ENCODE data around the gene TRAPPC14. TPM values are rescaled to one million over a fixed set of nuclear protein-coding genes. Genes with fewer than 3 reads are reported as not detected.

Gene TRAPPC14
- total RNA-seq, 4 donors from 2014 or later = 2.6 to 6.7 (median 4.6) TPM

GRCh38 chr7:100174582-100174981 is 16.1 kb upstream of the TRAPPC14 start:
- no peak for TF ChIP-seq CTCF (IDR thresholded peaks at IDR 0.05; ENCODE audit: low read depth)

- no peak for TF ChIP-seq CTCF (IDR thresholded peaks at IDR 0.05; ENCODE audit: low read depth)
These were observed 15.4 kb upstream of the TRAPPC14 start for GRCh38 chr7:100173806-100174495.

GRCh38 chr7:100171840-100172239 is 13.3 kb upstream of the TRAPPC14 start:
- TF ChIP-seq CTCF (IDR thresholded peaks at IDR 0.05; ENCODE audit: low read depth) = no peak

- TF ChIP-seq CTCF (IDR thresholded peaks at IDR 0.05; ENCODE audit: low read depth) = no peak
These were observed 12.7 kb upstream of the TRAPPC14 start for GRCh38 chr7:100171087-100171681.

GRCh38 chr7:100170101-100170897 is 11.8 kb upstream of the TRAPPC14 start:
- TF ChIP-seq CTCF (IDR thresholded peaks at IDR 0.05; ENCODE audit: low read depth) = no peak

GRCh38 chr7:100169147-100169850 is 10.8 kb upstream of the TRAPPC14 start:
- no peak for TF ChIP-seq CTCF (IDR thresholded peaks at IDR 0.05; ENCODE audit: low read depth)

All from subcutaneous adipose tissue (tissue), 4 donors.